OCI-LY7 (cell line): Measurements from ENCODE around the gene CEACAM3. TPM values are rescaled to one million over a fixed set of nuclear protein-coding genes. Genes with fewer than 3 reads are reported as not detected.

Source experiments
- BruUV-seq: library from RNA; stranded (reverse); fragments of 400-500 nt; replicated peaks from 2 replicates; lab custom pipeline; 2021; lab: Mats Ljungman, UMichigan
- CTCF ChIA-PET: fragments of 300-600 bp; sonication (Branson Sonifier 250); formaldehyde crosslinking; loops from one replicate; lab custom pipeline; 2022; ENCODE audit warnings: antibody characterized with exemption; ENCODE audit not compliant: unreplicated experiment; lab: Charles Lee
- POLR2A ChIA-PET: fragments of 300-600 bp; sonication (Branson Sonifier 250); formaldehyde crosslinking; loops from one replicate; lab custom pipeline; 2022; ENCODE audit warnings: antibody characterized with exemption; lab: Charles Lee
- DNase-seq: peaks from one replicate; pipeline ENCODE4 v3.0.0-alpha.2; 2015; ENCODE audit warnings: low spot score
- H2AFZ ChIP-seq: fragments of 200-600 bp; sonication (generic), shearing (Covaris generic); 2 replicates; pipeline ENCODE4 v1.6.1; 2014; ENCODE audit warnings: mild to moderate bottlenecking, antibody characterized with exemption, low read length, moderate library complexity
- H3K27ac ChIP-seq: fragments of 200-600 bp; sonication (generic); 2 replicates; pipeline ENCODE4 v1.5.1; 2014; ENCODE audit warnings: mixed run types, low read depth, mild to moderate bottlenecking, moderate library complexity, low read length, inconsistent platforms; ENCODE audit not compliant: poor library complexity, severe bottlenecking
- H3K36me3 ChIP-seq: fragments of 200-600 bp; sonication (generic); 2 replicates; pipeline ENCODE4 v1.6.1; 2014; ENCODE audit warnings: mild to moderate bottlenecking, antibody characterized with exemption, low read length, moderate library complexity, mixed read lengths; ENCODE audit not compliant: insufficient read depth
- H3K4me1 ChIP-seq: fragments of 200-600 bp; sonication (generic); 2 replicates; pipeline ENCODE4 v1.5.1; 2014; ENCODE audit warnings: mild to moderate bottlenecking, low read length; ENCODE audit not compliant: insufficient read depth, poor library complexity, severe bottlenecking
- H3K4me2 ChIP-seq: fragments of 200-600 bp; sonication (generic); 2 replicates; pipeline ENCODE4 v1.6.1; 2014; ENCODE audit warnings: mild to moderate bottlenecking, low read length
- H3K4me3 ChIP-seq: fragments of 200-600 bp; sonication (generic); 2 replicates; pipeline ENCODE4 v1.5.1; 2014; ENCODE audit warnings: mild to moderate bottlenecking, low read depth, low read length; ENCODE audit not compliant: poor library complexity, severe bottlenecking
- H3K79me2 ChIP-seq: fragments of 200-600 bp; sonication (generic); 2 replicates; pipeline ENCODE4 v1.6.1; 2016; ENCODE audit warnings: low read depth, mild to moderate bottlenecking, low read length, moderate library complexity, mixed read lengths; ENCODE audit not compliant: insufficient read depth
- H3K9me2 ChIP-seq: fragments of 200-600 bp; sonication (generic); 2 replicates; pipeline ENCODE4 v1.6.1; 2016; ENCODE audit warnings: mild to moderate bottlenecking, low read length, mixed read lengths; ENCODE audit not compliant: insufficient read depth
- H3K9me3 ChIP-seq: fragments of 200-600 bp; sonication (generic); 2 replicates; pipeline ENCODE4 v1.6.1; 2014; ENCODE audit warnings: mild to moderate bottlenecking, mixed run types, low read length, mixed read lengths
- H4K20me1 ChIP-seq: fragments of 200-600 bp; sonication (generic); 2 replicates; pipeline ENCODE4 v1.6.1; 2014; ENCODE audit warnings: mild to moderate bottlenecking, antibody characterized with exemption, low read length, moderate library complexity, mixed read lengths; ENCODE audit not compliant: insufficient read depth
- EZH2phosphoT487 ChIP-seq: fragments of 200-600 bp; sonication (generic); IDR thresholded peaks from 2 replicates; pipeline ENCODE4 v1.6.1; 2018; ENCODE audit warnings: low read depth, borderline replicate concordance, mild to moderate bottlenecking, mixed run types, antibody characterized with exemption, low read length, moderate library complexity, mixed read lengths
- intact Hi-C: fragments of 100-400 bp; cut with micrococcal nuclease; formaldehyde crosslinking; loops from one replicate; pipeline ENCODE4 v1.10.0; 2022; ENCODE audit not compliant: unreplicated experiment
- total RNA-seq, 2 experiments: library from RNA; depleted of rRNA in 1 of 2; stranded (reverse); fragments of >200 nt in 1 of 2; shearing (Covaris generic) in 1 of 2; gene quantifications; 2 replicates each; pipeline ENCODE4 v1.2.3, GENCODE V29; 2014 to 2022
- TF ChIP-seq, protein P1 (sequence below): fragments of 200-600 bp; sonication (generic); conservative IDR thresholded peaks from 2 replicates; pipeline ENCODE4 v1.5.1; 2014; ENCODE audit warnings: mild to moderate bottlenecking, antibody characterized with exemption, low read length, moderate library complexity, mixed read lengths

The CEACAM3 gene
- total RNA-seq, 2 experiments from 2014 or later = not detected

DNA sequence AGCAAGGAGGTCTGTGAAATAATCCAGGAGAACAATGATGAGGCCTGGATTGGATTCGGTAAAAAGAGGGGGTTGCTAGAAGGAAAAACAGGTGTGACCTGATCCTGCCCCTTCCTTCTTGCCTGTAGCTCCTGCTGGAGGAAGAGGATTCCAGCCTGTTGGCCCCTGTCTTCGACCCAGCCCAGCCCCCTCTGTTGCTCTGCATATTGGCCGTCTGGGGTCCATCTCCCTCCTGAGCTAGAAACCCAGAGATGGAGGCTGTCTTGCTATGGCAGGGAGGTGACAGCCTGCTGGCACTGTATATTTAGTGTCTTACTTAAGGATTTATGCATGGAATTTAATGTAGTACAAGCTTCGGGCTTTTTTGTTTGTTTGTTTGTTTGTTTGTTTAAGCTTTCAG, 55.1 kb downstream of the CEACAM3 start:
- no TSS peak for BruUV-seq
- DNase-seq = no peak
- Histone ChIP-seq H3K9me2 (no peaks in the 10 kb centered on the region), H4K20me1 (no peaks in the 10 kb centered on the region), H3K27ac (no peak overlapping the region), H3K9me3 (no peaks in the 10 kb centered on the region), H3K79me2 (no peaks in the 10 kb centered on the region), H2AFZ (no peak overlapping the region), H3K4me2 (no peak overlapping the region), H3K4me1 (no peaks in the 10 kb centered on the region), H3K4me3 (no peak overlapping the region), H3K36me3 (no peaks in the 10 kb centered on the region)
- intact Hi-C loops = no loop called here
- TF ChIP-seq EZH2phosphoT487 = no peak
- TF ChIP-seq, protein P1, sequence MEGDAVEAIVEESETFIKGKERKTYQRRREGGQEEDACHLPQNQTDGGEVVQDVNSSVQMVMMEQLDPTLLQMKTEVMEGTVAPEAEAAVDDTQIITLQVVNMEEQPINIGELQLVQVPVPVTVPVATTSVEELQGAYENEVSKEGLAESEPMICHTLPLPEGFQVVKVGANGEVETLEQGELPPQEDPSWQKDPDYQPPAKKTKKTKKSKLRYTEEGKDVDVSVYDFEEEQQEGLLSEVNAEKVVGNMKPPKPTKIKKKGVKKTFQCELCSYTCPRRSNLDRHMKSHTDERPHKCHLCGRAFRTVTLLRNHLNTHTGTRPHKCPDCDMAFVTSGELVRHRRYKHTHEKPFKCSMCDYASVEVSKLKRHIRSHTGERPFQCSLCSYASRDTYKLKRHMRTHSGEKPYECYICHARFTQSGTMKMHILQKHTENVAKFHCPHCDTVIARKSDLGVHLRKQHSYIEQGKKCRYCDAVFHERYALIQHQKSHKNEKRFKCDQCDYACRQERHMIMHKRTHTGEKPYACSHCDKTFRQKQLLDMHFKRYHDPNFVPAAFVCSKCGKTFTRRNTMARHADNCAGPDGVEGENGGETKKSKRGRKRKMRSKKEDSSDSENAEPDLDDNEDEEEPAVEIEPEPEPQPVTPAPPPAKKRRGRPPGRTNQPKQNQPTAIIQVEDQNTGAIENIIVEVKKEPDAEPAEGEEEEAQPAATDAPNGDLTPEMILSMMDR = no peak
- ChIA-PET POLR2A (no interaction called here), CTCF (no interaction called here)

GRCh38 chr19:41853344-41853743, 57.0 kb downstream of the CEACAM3 start:
- intact Hi-C loops = no loop called here
- BruUV-seq = no TSS peak
- Histone ChIP-seq H4K20me1 (no peaks in the 10 kb centered on the region), H3K79me2 (no peaks in the 10 kb centered on the region), H3K27ac (no peak overlapping the region), H3K9me3 (no peaks in the 10 kb centered on the region), H3K4me1 (peaks cover 13% of the 10 kb centered on the region), H2AFZ (no peak overlapping the region), H3K4me3 (no peak overlapping the region), H3K9me2 (no peaks in the 10 kb centered on the region), H3K36me3 (no peaks in the 10 kb centered on the region), H3K4me2 (no peak overlapping the region)
- POLR2A ChIA-PET = no interaction called here
- CTCF ChIA-PET = no interaction called here
- TF ChIP-seq, protein P1 = no peak
- no peak for TF ChIP-seq EZH2phosphoT487
- no peak for DNase-seq

GRCh38 chr19:41853768-41854167, 57.4 kb downstream of the CEACAM3 start:
- POLR2A ChIA-PET = no interaction called here
- no TSS peak for BruUV-seq

More at GRCh38 chr19:41853768-41854167, 57.4 kb downstream of the CEACAM3 start:
- Histone ChIP-seq H3K9me2 (no peaks in the 10 kb centered on the region), H3K4me1 (peaks cover 16% of the 10 kb centered on the region), H3K27ac (no peak overlapping the region), H2AFZ (no peak overlapping the region), H3K9me3 (no peaks in the 10 kb centered on the region), H3K4me3 (no peak overlapping the region), H3K36me3 (no peaks in the 10 kb centered on the region), H3K79me2 (no peaks in the 10 kb centered on the region), H3K4me2 (no peak overlapping the region), H4K20me1 (no peaks in the 10 kb centered on the region)
- CTCF ChIA-PET = no interaction called here
- DNase-seq = no peak
- TF ChIP-seq, protein P1 = no peak
- intact Hi-C loops = no loop called here
